ENCODE results near the gene CKAP2L.

DNA sequence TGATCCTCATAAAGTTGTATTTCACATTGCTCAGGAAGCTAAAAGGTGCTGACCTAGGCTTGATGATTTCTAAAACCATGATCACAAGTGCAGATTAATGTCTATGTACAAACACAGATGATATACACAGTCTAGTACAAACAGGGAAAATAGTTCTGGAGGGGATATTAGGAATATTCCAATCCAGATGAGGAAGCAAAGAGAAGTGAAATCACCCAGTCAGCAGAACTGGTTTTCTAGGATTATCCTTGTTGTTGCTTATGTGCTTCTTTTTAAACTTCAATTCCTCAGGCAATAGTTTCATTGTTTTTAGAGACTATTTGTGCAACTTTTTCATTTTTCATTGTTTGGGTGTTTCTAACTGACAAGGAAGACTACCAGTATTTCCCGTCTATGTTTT, 15.2 kb upstream of the CKAP2L start:
- TF ChIP-seq, protein P1, sequence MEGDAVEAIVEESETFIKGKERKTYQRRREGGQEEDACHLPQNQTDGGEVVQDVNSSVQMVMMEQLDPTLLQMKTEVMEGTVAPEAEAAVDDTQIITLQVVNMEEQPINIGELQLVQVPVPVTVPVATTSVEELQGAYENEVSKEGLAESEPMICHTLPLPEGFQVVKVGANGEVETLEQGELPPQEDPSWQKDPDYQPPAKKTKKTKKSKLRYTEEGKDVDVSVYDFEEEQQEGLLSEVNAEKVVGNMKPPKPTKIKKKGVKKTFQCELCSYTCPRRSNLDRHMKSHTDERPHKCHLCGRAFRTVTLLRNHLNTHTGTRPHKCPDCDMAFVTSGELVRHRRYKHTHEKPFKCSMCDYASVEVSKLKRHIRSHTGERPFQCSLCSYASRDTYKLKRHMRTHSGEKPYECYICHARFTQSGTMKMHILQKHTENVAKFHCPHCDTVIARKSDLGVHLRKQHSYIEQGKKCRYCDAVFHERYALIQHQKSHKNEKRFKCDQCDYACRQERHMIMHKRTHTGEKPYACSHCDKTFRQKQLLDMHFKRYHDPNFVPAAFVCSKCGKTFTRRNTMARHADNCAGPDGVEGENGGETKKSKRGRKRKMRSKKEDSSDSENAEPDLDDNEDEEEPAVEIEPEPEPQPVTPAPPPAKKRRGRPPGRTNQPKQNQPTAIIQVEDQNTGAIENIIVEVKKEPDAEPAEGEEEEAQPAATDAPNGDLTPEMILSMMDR (conservative IDR thresholded peaks at IDR 0.05; ENCODE audit: low read length): no peak
- no peak for TF ChIP-seq EZH2phosphoT487 (IDR thresholded peaks at IDR 0.05; ENCODE audit: borderline replicate concordance)

All from Loucy (cell line).